Effector memory CD8-positive, alpha-beta T cell (primary cell): Measurements from ENCODE around the gene PNPLA2.

Experiments used
- ATAC-seq: fragments of 150-1000 bp; cut with Tn5 transposase; replicated peaks from 2 replicates; pipeline ENCODE4 v1.10.0; 2021; ENCODE audit warnings: mild to moderate bottlenecking, moderate library complexity
- DNase-seq, 3 experiments: peaks; one replicate each; pipeline ENCODE4 v3.0.0; 2021
- H3K27ac Mint-ChIP-seq, 2 donors: one replicate each; pipeline ENCODE4 v1.8.0; 2022; ENCODE audit warnings: mild to moderate bottlenecking in 2 of 2, mixed read lengths in 2 of 2, moderate library complexity in 2 of 2
- H3K27me3 Mint-ChIP-seq, 2 donors: one replicate each; pipeline ENCODE4 v1.8.0; 2022; ENCODE audit warnings: mixed read lengths in 2 of 2
- H3K36me3 Mint-ChIP-seq: one replicate; pipeline ENCODE4 v1.8.0; 2022; ENCODE audit warnings: mild to moderate bottlenecking, moderate library complexity, mixed read lengths; ENCODE audit not compliant: insufficient read depth
- H3K4me1 Mint-ChIP-seq, 2 donors: one replicate each; pipeline ENCODE4 v1.8.0; 2022; ENCODE audit warnings: low read depth in 2 of 2, mixed read lengths in 2 of 2
- H3K4me3 Mint-ChIP-seq, 2 donors: one replicate each; pipeline ENCODE4 v1.8.0; 2022; ENCODE audit warnings: mild to moderate bottlenecking in 2 of 2, mixed read lengths in 2 of 2, moderate library complexity in 2 of 2
- H3K9me3 Mint-ChIP-seq, 2 donors: one replicate each; pipeline ENCODE4 v1.8.0; 2022; ENCODE audit warnings: mixed read lengths in 2 of 2

Gene PNPLA2

DNA sequence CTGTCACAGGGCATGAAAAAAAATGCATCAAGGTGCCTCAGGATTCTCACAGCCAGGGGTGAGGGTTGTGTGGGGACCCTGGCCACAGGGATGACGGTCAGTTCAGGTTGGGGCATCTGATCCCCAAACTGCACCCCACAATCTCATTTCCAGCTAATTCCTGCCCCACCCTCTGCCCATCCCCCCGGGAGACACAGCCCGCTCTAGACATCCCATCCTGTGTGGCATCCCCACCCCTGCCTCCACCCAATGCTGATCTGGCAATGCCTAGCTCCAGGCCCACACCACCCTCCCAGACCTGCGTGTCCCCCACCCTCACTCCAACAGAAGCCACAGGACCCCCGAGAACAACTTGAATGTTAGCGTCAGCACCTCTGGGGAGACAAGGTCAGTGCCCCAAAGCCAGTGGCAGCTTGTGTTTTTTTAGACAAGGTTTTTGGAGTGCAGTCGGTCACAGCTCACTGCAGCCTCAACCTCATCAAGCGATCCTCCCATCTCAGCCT lies 49.2 kb downstream of the PNPLA2 start:
- no peak for DNase-seq
- no peak for ATAC-seq
- Mint-ChIP-seq H3K27me3 (no peaks in the 10 kb centered on the region), H3K4me3 (no peak overlapping the region), H3K4me1 (no peaks in the 10 kb centered on the region), H3K27ac (no peak overlapping the region), H3K36me3 (no peaks in the 10 kb centered on the region), H3K9me3 (no peaks in the 10 kb centered on the region)

GRCh38 chr11:868394-868793 lies 49.7 kb downstream of the PNPLA2 start:
- Mint-ChIP-seq H3K36me3 (no peaks in the 10 kb centered on the region), H3K27me3 (no peaks in the 10 kb centered on the region), H3K4me1 (peaks cover 0 to 2% of the 10 kb centered on the region in 2 donors), H3K4me3 (no peak overlapping the region), H3K27ac (peak overlapping the region in 1 of 2 donors; percentile 59), H3K9me3 (no peaks in the 10 kb centered on the region)
- ATAC-seq (no peak), DNase-seq (no peak)

GRCh38 chr11:868802-869201 lies 50.1 kb downstream of the PNPLA2 start:
- DNase-seq (no peak), ATAC-seq (no peak)
- no peaks in the 10 kb centered on the region for H3K27me3 Mint-ChIP-seq
- H3K9me3 Mint-ChIP-seq: no peaks in the 10 kb centered on the region
- peaks cover 0 to 2% of the 10 kb centered on the region in 2 donors for H3K4me1 Mint-ChIP-seq
- peak overlapping the region in 1 of 2 donors; percentile 59 for H3K27ac Mint-ChIP-seq
- H3K4me3 Mint-ChIP-seq: no peak overlapping the region
- no peaks in the 10 kb centered on the region for H3K36me3 Mint-ChIP-seq

- Mint-ChIP-seq H3K36me3 (no peaks in the 10 kb centered on the region), H3K9me3 (no peaks in the 10 kb centered on the region), H3K27me3 (no peaks in the 10 kb centered on the region), H3K4me1 (peaks cover 0 to 2% of the 10 kb centered on the region in 2 donors), H3K27ac (peak overlapping the region; percentile 28 to 59), H3K4me3 (no peak overlapping the region)
- DNase-seq (no peak), ATAC-seq (no peak)
Measured at GRCh38 chr11:869399-870126, 50.8 kb downstream of the PNPLA2 start.

- Mint-ChIP-seq H3K36me3 (no peaks in the 10 kb centered on the region), H3K27ac (peak overlapping the region in 1 of 2 donors; percentile 28), H3K9me3 (no peaks in the 10 kb centered on the region), H3K4me1 (peaks cover 0 to 2% of the 10 kb centered on the region in 2 donors), H3K4me3 (no peak overlapping the region), H3K27me3 (no peaks in the 10 kb centered on the region)
- DNase-seq: no peak
- no peak for ATAC-seq
Measured at GRCh38 chr11:870127-870413, 51.4 kb downstream of the PNPLA2 start.

- no peak for ATAC-seq
Measured at GRCh38 chr11:870418-870817, 51.7 kb downstream of the PNPLA2 start.

GRCh38 chr11:871472-871871 lies 52.8 kb downstream of the PNPLA2 start:
- Mint-ChIP-seq H3K4me3 (no peak overlapping the region), H3K27me3 (no peaks in the 10 kb centered on the region), H3K27ac (no peak overlapping the region), H3K9me3 (no peaks in the 10 kb centered on the region), H3K4me1 (peaks cover 0 to 4% of the 10 kb centered on the region in 2 donors), H3K36me3 (no peaks in the 10 kb centered on the region)
- ATAC-seq: no peak
- DNase-seq: no peak

More at GRCh38 chr11:870418-870817, 51.7 kb downstream of the PNPLA2 start:
- no peaks in the 10 kb centered on the region for H3K9me3 Mint-ChIP-seq
- H3K27me3 Mint-ChIP-seq: no peaks in the 10 kb centered on the region
- H3K36me3 Mint-ChIP-seq: no peaks in the 10 kb centered on the region
- H3K27ac Mint-ChIP-seq: peak overlapping the region in 1 of 2 donors; percentile 28
- DNase-seq: no peak
- H3K4me1 Mint-ChIP-seq: peaks cover 0 to 2% of the 10 kb centered on the region in 2 donors
- no peak overlapping the region for H3K4me3 Mint-ChIP-seq

DNA sequence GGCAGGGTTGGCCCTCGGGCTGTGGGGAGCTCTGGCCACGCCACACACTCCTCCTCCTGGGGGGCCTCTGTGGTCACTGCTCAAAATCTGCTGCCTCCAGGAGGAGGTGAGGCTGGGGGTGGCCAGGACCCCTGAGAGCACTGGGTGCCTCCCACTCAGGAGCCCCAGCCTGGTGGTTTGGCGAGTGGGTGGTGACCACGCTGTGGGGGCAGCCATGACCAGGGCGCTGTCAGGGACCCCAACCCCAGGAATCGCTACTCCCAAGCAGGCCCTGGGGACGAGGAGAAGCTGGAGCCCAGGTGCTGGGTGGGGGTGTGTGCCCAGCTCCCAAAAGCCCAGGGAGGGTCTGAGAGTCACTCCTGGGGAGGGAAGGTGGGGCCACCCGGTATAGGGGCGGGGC lies 54.1 kb downstream of the PNPLA2 start:
- Mint-ChIP-seq H3K27me3 (no peaks in the 10 kb centered on the region), H3K4me1 (peaks cover 0 to 6% of the 10 kb centered on the region in 2 donors), H3K4me3 (no peak overlapping the region), H3K9me3 (no peaks in the 10 kb centered on the region), H3K27ac (peak overlapping the region in 1 of 2 donors; percentile 68), H3K36me3 (no peaks in the 10 kb centered on the region)
- no peak for DNase-seq
- ATAC-seq: no peak

DNA sequence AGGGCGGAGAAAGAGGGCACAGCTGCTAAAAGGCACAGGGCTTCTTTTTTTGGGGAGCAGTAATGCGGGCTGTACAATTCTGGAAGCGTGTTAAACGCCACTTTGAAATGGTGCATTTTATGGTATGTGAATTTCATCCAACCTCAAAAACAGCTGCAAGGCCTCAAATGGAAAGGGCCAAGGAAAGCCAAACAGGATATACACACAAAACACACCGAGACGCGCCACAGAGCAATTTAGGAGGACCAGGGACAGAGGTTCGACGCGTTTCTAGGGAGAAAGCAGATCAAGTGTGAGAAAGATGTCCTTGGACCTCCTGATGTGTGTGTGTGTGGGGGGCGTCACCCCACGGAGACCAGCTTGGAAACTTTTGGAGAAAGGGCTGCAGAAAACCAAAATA lies 55.0 kb downstream of the PNPLA2 start:
- no peak for DNase-seq
- Mint-ChIP-seq H3K9me3 (no peaks in the 10 kb centered on the region), H3K4me1 (peaks cover 0 to 6% of the 10 kb centered on the region in 2 donors), H3K36me3 (no peaks in the 10 kb centered on the region), H3K27ac (peak overlapping the region; percentile 57 to 68), H3K27me3 (no peaks in the 10 kb centered on the region), H3K4me3 (no peak overlapping the region)
- ATAC-seq: no peak
